Osteoblast (primary cell): ENCODE measurements around the gene CASP10. TPM values are rescaled to one million over a fixed set of nuclear protein-coding genes. Genes with fewer than 3 reads are reported as not detected.

Experiments
- DNase-seq: peaks from one replicate; pipeline ENCODE4 v3.0.0; 2011; ENCODE audit warnings: low spot score, mixed read lengths; ENCODE audit not compliant: insufficient read length; ENCODE audit errors: missing footprints
- H2AFZ ChIP-seq: 2 replicates; pipeline ENCODE4 v1.6.0; 2011; ENCODE audit warnings: mild to moderate bottlenecking, low read length
- H3K27ac ChIP-seq: 2 replicates; pipeline ENCODE4 v1.5.1; 2011; ENCODE audit warnings: mild to moderate bottlenecking, low read depth, low read length, moderate library complexity
- H3K27me3 ChIP-seq: 2 replicates; pipeline ENCODE4 v1.6.0; 2012; ENCODE audit warnings: mild to moderate bottlenecking, control low read depth, inconsistent platforms, low read length, moderate library complexity; ENCODE audit not compliant: insufficient read depth
- H3K36me3 ChIP-seq: 2 replicates; pipeline ENCODE4 v1.5.1; 2011; ENCODE audit warnings: mild to moderate bottlenecking, low read length, control low read depth, moderate library complexity; ENCODE audit not compliant: insufficient read depth
- H3K4me1 ChIP-seq: 2 replicates; pipeline ENCODE4 v1.5.1; 2011; ENCODE audit warnings: mild to moderate bottlenecking, low read length, control low read depth, moderate library complexity; ENCODE audit not compliant: insufficient read depth
- H3K4me2 ChIP-seq: 2 replicates; pipeline ENCODE4 v1.6.0; 2011; ENCODE audit warnings: mild to moderate bottlenecking, low read length; ENCODE audit not compliant: insufficient read depth
- H3K4me3 ChIP-seq: fragments of 200-600 bp; sonication (generic); 3 replicates; pipeline ENCODE4 v1.5.1; 2012; ENCODE audit warnings: mild to moderate bottlenecking, low read length, inconsistent platforms; ENCODE audit not compliant: insufficient read depth
- H3K79me2 ChIP-seq: 2 replicates; pipeline ENCODE4 v1.6.0; 2012; ENCODE audit warnings: mild to moderate bottlenecking, low read length, control low read depth, inconsistent platforms; ENCODE audit not compliant: insufficient read depth
- H3K9me3 ChIP-seq: 2 replicates; pipeline ENCODE4 v1.5.1; 2011; ENCODE audit warnings: low read depth, low read length, control low read depth
- H4K20me1 ChIP-seq: 2 replicates; pipeline ENCODE4 v1.6.0; 2012; ENCODE audit warnings: mild to moderate bottlenecking, low read length, control low read depth; ENCODE audit not compliant: insufficient read depth
- CTCF ChIP-seq: IDR thresholded peaks from 2 replicates; pipeline ENCODE4 v1.5.1; 2011; ENCODE audit warnings: mild to moderate bottlenecking, low read depth, low read length, moderate library complexity; ENCODE audit errors: extremely low read depth
- total RNA-seq: library from RNA; depleted of rRNA; stranded (reverse); fragments of >200 nt; gene quantifications from 2 replicates; pipeline ENCODE4 v1.2.3, GENCODE V29; 2012

Gene CASP10
- total RNA-seq, 1 donor = 3.3 TPM

- Histone ChIP-seq H3K27ac (no peak overlapping the region), H2AFZ (no peak overlapping the region), H4K20me1 (no peaks in the 10 kb centered on the region), H3K4me2 (no peak overlapping the region), H3K36me3 (no peaks in the 10 kb centered on the region), H3K4me1 (peaks cover 32% of the 10 kb centered on the region), H3K27me3 (no peaks in the 10 kb centered on the region), H3K4me3 (no peak overlapping the region), H3K79me2 (peaks cover 25% of the 10 kb centered on the region), H3K9me3 (no peaks in the 10 kb centered on the region)
- DNase-seq = peak; percentile 38
- TF ChIP-seq CTCF = no peak
Observed at GRCh38 chr2:201256082-201256481, 73.1 kb downstream of the CASP10 start.

DNA sequence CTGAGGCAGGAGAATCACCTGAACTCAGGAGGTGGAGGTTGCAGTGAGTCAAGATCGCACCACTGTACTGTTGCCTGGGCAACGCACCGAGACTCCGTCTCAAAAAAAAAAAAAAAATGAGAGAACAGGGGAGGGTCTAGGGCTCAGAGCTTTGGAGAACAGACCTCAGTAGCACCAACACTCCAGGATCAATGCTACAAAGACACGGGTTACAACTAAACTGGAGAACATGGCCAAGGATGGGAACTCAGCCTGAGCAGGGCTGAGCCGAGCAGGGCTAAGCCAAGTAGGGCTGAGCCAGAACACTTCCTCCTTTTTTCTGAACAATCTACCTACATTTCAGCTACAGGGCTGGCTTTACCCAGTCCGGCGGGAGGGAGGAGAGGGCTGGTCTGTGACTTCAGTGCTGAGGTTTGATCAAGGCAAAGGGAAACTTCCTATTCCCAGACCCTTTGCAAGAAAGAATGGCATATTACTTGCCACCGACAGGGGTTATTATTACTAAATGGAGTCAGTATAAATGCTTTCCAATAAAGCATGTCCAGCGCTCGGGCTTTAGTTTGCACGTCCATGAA is 74.5 kb downstream of the CASP10 start:
- Histone ChIP-seq H4K20me1 (no peaks in the 10 kb centered on the region), H3K79me2 (peaks cover 30% of the 10 kb centered on the region), H3K4me1 (peaks cover 41% of the 10 kb centered on the region), H3K27me3 (no peaks in the 10 kb centered on the region), H3K27ac (peak overlapping the region; percentile 97), H3K9me3 (no peaks in the 10 kb centered on the region), H3K4me2 (peak overlapping the region; percentile 97), H2AFZ (peak overlapping the region; percentile 98), H3K4me3 (peak overlapping the region; percentile 85), H3K36me3 (no peaks in the 10 kb centered on the region)
- DNase-seq = peak; percentile 29
- peak; percentile 8 for TF ChIP-seq CTCF

GRCh38 chr2:201257956-201258665 is 75.2 kb downstream of the CASP10 start:
- Histone ChIP-seq H3K4me3 (peak overlapping the region; percentile 85), H3K4me2 (peak overlapping the region; percentile 97), H3K27ac (peak overlapping the region; percentile 97), H4K20me1 (no peaks in the 10 kb centered on the region), H3K9me3 (no peaks in the 10 kb centered on the region), H3K4me1 (peaks cover 41% of the 10 kb centered on the region), H3K36me3 (no peaks in the 10 kb centered on the region), H3K79me2 (peaks cover 37% of the 10 kb centered on the region), H2AFZ (peak overlapping the region; percentile 98), H3K27me3 (no peaks in the 10 kb centered on the region)
- TF ChIP-seq CTCF = no peak
- DNase-seq = peak; percentile 86
